ENCODE data around the gene PEG3.
"Not testable (repeated sequence)": the region's sequence is repeated elsewhere in the genome, so short reads cannot be mapped to it uniquely, and the experiment has no call there.

PEG3 gene

GRCh38 chr19:56862741-56863140 lies 22.2 kb upstream of the PEG3 start:
- Histone ChIP-seq H3K27ac (ENCODE audit: low read length) (no peak overlapping the region), H3K4me3 (ENCODE audit: low read length) (no peak overlapping the region), H3K9me3 (ENCODE audit: insufficient read depth, low read length) (peaks cover 6% of the 10 kb centered on the region; the same call in 1 of the 2 replicates), H3K27me3 (ENCODE audit: low read depth, low read length) (no peaks in the 10 kb centered on the region), H3K4me1 (ENCODE audit: low read length) (no peaks in the 10 kb centered on the region), H3K36me3 (replicated peaks; ENCODE audit: low read depth, low read length) (no peaks in the 10 kb centered on the region), H3K9ac (ENCODE audit: low read length) (no peak overlapping the region), H3K79me2 (ENCODE audit: low read length) (no peaks in the 10 kb centered on the region), H2AFZ (ENCODE audit: low read depth, low read length) (no peak overlapping the region), H3K4me2 (ENCODE audit: low read length) (no peak overlapping the region), H4K20me1 (ENCODE audit: insufficient read depth, low read length) (no peaks in the 10 kb centered on the region)
- TF ChIP-seq CTCF (IDR thresholded peaks at IDR 0.05; ENCODE audit: low read depth, low read length): no peak
- no peak for TF ChIP-seq EZH2phosphoT487 (IDR thresholded peaks at IDR 0.05; ENCODE audit: low read depth)

DNA sequence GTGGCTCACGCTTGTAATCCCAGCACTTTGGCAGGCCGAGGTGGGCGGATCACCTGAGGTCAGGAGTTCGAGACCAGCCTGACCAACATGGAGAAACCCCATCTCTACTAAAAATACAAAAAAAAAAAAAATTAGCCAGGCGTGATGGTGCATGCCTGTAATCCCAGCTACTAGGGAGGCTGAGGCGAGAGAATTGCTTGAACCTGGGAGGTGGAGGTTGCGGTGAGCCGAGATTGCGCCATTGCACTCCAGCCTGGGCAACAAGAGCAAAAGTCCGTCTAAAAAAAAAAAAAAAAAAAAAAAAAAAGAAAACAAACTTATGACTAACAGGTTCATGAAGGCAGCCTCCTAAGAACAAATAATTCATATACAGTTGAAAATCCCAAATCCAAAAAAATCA lies 19.9 kb upstream of the PEG3 start:
- not testable (repeated sequence) for H3K27me3 ChIP-seq (ENCODE audit: low read depth, low read length); H3K9me3 ChIP-seq (ENCODE audit: insufficient read depth, low read length); H4K20me1 ChIP-seq (ENCODE audit: insufficient read depth, low read length); H3K4me2 ChIP-seq (ENCODE audit: low read length); H3K27ac ChIP-seq (ENCODE audit: low read length); H3K4me1 ChIP-seq (ENCODE audit: low read length); H3K9ac ChIP-seq (ENCODE audit: low read length); H3K4me3 ChIP-seq (ENCODE audit: low read length); H3K79me2 ChIP-seq (ENCODE audit: low read length); H3K36me3 ChIP-seq (replicated peaks; ENCODE audit: low read depth, low read length); H2AFZ ChIP-seq (ENCODE audit: low read depth, low read length)

DNA sequence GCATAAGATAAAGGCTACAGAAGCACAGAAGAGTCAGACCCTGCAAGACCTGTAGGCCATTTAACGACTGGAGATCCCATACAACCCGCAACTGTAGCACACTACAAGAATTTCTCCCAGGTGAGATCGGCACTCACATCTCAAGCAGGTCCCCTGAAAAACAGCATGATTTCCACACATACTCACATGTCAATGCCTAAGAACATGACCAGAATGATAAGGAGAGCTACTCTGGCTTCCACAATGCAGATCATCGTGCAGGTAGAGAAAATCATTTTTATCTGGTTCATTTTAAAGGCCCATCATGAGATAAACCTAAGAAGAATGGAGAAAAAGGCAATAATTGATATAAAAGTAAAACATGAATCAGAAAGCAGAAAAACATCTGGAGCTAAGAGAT lies 17.5 kb upstream of the PEG3 start:
- TF ChIP-seq EZH2phosphoT487 (IDR thresholded peaks at IDR 0.05; ENCODE audit: low read depth) (no peak), CTCF (IDR thresholded peaks at IDR 0.05; ENCODE audit: low read depth, low read length) (no peak)
- Histone ChIP-seq H3K36me3 (replicated peaks; ENCODE audit: low read depth, low read length) (no peaks in the 10 kb centered on the region), H3K27me3 (ENCODE audit: low read depth, low read length) (no peaks in the 10 kb centered on the region), H3K79me2 (ENCODE audit: low read length) (no peaks in the 10 kb centered on the region), H3K9ac (ENCODE audit: low read length) (no peak overlapping the region), H4K20me1 (ENCODE audit: insufficient read depth, low read length) (no peaks in the 10 kb centered on the region), H3K4me2 (ENCODE audit: low read length) (no peak overlapping the region), H3K27ac (ENCODE audit: low read length) (no peak overlapping the region), H2AFZ (ENCODE audit: low read depth, low read length) (no peak overlapping the region), H3K9me3 (ENCODE audit: insufficient read depth, low read length) (no peaks in the 10 kb centered on the region; the same call in 1 of the 2 replicates), H3K4me3 (ENCODE audit: low read length) (no peak overlapping the region), H3K4me1 (ENCODE audit: low read length) (no peaks in the 10 kb centered on the region)

DNA sequence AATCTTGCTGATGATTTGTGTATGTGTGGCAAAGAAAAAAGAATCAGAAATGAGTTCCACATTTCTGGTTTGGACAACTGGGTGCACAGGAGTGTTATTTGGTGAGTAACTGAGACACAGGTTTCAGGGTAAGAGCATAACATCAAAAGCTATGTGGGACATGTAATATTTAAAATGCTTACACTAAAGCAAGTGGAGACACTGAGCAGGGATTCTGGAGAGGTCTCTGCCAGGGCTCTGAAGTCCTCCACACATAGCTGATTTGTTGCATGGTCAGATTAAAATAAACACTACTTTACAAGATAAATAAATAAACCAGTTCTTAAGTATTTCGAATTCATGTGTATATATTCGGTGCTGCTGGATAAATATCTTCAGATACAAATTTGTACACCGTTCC lies 16.3 kb upstream of the PEG3 start:
- Histone ChIP-seq H3K79me2 (ENCODE audit: low read length) (no peaks in the 10 kb centered on the region), H3K27ac (ENCODE audit: low read length) (no peak overlapping the region), H3K27me3 (ENCODE audit: low read depth, low read length) (no peaks in the 10 kb centered on the region), H3K4me3 (ENCODE audit: low read length) (no peak overlapping the region), H3K36me3 (replicated peaks; ENCODE audit: low read depth, low read length) (no peaks in the 10 kb centered on the region), H3K9ac (ENCODE audit: low read length) (no peak overlapping the region), H4K20me1 (ENCODE audit: insufficient read depth, low read length) (no peaks in the 10 kb centered on the region), H3K4me2 (ENCODE audit: low read length) (no peak overlapping the region), H3K4me1 (ENCODE audit: low read length) (no peaks in the 10 kb centered on the region), H2AFZ (ENCODE audit: low read depth, low read length) (no peak overlapping the region), H3K9me3 (ENCODE audit: insufficient read depth, low read length) (no peaks in the 10 kb centered on the region; the same call in 1 of the 2 replicates)
- no peak for TF ChIP-seq EZH2phosphoT487 (IDR thresholded peaks at IDR 0.05; ENCODE audit: low read depth)
- TF ChIP-seq CTCF (IDR thresholded peaks at IDR 0.05; ENCODE audit: low read depth, low read length): no peak

GRCh38 chr19:56852361-56852760 lies 11.8 kb upstream of the PEG3 start:
- H4K20me1 ChIP-seq (ENCODE audit: insufficient read depth, low read length); H3K79me2 ChIP-seq (ENCODE audit: low read length); H3K27me3 ChIP-seq (ENCODE audit: low read depth, low read length); H3K36me3 ChIP-seq (replicated peaks; ENCODE audit: low read depth, low read length); H3K4me2 ChIP-seq (ENCODE audit: low read length); H3K4me1 ChIP-seq (ENCODE audit: low read length); H3K27ac ChIP-seq (ENCODE audit: low read length); H3K4me3 ChIP-seq (ENCODE audit: low read length); H2AFZ ChIP-seq (ENCODE audit: low read depth, low read length); H3K9ac ChIP-seq (ENCODE audit: low read length); H3K9me3 ChIP-seq (ENCODE audit: insufficient read depth, low read length): not testable (repeated sequence)
